Erythroblast (primary cell): Measurements from ENCODE around the gene TMPRSS4.

ENCODE experiments used
- DNase-seq, 2 experiments: peaks; one replicate each; lab custom pipeline; 2025; lab: John Stamatoyannopoulos, UW
- GATA1 ChIP-seq: IDR thresholded peaks from 2 replicates; pipeline ENCODE4 v1.6.1; 2011; ENCODE audit warnings: low read depth, mild to moderate bottlenecking, control low read depth, low read length, moderate library complexity
- POLR2A ChIP-seq: IDR thresholded peaks from 2 replicates; pipeline ENCODE4 v1.6.1; 2011; ENCODE audit warnings: mild to moderate bottlenecking, low read length

Gene TMPRSS4

DNA sequence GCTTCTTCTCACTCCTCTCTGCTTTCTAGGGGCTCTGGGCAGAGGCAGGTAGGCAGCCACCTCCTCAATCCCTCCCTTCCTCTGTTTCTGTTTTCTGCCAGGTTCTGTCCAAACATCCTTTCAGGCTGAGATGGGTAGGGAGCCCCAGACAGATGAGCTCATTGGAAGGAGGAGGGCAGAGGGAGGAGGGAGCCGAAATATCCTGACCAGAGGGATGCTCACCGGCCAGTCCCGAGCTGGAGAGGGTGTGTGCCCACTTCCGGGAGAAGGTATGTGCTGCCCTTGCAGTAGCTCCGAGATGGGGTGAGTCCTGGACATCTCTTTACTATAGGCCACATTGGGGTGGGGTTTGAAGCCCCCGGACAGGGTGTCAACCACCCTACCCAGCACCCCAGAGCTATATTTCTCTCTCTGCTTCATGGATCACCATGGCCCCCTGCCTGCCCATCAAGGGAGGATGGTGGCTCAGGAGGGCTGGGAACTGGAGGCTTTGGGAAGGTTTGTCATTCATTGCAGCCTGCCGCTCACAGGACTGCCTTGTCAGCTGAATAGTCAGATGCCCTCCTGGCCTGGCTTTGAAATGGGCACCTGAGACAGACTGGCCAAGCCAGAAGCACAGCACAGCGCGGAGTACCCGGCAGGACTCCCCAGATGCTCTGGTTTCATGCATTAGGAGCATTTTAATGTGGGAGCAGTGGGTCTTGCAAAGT, 80.5 kb downstream of the TMPRSS4 start:
- DNase-seq = no peak
- no peak for TF ChIP-seq GATA1
- TF ChIP-seq POLR2A = no peak

DNA sequence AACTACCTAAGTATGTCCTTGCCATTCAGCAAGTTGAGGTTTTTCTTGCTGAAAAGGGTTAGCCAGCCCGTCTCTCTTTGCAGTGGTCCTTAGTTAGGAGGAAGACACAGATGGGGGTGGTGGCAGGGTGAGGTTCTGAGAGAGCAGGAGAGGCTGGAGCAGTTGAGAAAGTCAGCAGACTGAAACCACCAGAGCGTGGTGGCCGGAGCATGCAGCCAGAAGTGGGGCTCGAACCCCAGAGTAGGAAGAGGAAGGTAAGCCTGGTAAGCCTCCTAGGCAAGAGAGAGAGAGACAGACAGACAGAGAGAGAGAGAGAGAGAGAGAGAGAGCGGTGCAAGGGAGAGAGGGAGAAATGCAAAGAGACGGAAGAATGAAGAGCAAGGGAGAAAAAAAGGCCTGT, 84.9 kb downstream of the TMPRSS4 start:
- TF ChIP-seq GATA1 (no peak), POLR2A (no peak)
- DNase-seq = no peak

DNA sequence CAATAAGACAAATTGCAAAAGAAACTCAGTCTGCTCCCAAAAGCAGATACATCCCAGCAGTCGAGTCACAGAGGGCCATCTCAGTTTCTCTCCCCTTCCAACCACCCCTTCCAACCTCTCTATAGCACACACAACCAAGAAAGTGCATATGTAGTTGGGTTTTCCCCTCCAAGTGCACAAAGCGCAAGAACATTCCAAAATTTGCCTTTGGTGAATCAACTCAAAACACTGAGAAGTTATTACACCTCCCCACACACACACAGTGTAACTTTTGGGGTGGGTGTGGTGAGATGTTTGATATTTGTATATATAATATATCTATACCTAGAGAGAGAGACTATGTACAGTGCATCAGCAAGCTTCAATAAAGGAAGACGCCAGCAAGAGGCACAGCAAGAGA, 86.0 kb downstream of the TMPRSS4 start:
- DNase-seq = no peak
- no peak for TF ChIP-seq GATA1
- no peak for TF ChIP-seq POLR2A

DNA sequence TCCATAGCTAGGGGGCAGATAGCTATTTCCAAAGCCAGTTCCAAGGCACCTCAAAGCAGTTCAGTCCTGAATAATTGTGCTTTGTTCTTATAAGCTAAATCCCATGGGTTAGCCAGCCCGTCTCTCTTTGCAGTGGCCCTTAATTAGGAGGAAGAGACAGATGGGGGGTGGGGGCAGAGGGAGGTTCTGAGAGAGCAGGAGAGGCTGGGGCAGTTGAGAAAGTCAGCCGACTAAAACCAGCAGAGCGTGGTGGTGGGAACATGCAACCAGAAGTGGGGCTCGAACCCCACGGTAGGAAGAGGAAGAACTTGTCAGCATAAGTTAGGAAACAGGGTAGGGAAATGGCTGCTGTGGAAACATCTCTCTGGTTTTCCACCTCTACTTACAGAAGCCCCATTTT, 86.6 kb downstream of the TMPRSS4 start:
- DNase-seq = no peak

DNA sequence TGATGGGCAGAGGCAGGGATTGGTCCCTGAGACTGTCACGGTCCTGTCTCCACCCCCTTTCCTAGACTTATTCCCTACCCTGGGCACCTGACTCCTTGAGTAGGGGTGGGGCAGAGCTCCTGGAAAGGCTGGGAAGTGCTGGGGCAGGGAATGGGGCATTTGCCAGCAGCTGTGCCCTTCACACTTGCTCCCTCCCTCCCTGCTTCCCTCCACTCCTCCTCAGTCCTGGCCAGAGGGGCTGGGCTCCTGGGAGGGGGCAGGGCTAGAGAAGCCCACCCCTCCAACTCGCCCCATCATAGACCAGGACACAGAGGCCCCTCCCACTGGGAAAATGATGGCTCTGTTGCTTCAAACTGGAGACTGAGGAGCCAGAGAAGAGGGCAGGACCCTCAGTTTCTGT, 88.0 kb downstream of the TMPRSS4 start:
- no peak for TF ChIP-seq POLR2A
- no peak for TF ChIP-seq GATA1
- DNase-seq = no peak

More for the DNA sequence above, 86.6 kb downstream of the TMPRSS4 start:
- TF ChIP-seq GATA1 = no peak
- no peak for TF ChIP-seq POLR2A

DNA sequence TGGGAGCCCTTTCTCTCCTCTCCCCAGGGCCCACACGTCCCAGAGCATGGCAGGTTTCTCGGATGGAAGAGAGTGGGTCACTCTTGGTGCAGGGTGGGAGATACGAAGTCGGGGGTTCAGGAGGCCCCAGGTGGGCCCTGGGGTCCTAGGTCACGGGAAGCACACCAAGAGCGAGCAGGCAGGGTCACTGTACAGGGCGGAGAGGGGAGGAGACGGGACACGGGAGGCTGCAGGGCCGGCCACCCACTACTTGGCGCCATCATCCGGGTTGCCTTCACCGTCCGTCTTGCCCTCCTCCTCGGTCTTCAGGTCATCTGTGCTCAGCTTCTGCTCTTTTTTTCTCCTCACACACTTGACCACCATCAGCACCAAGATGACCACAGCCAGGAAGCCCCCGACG, 89.8 kb downstream of the TMPRSS4 start:
- no peak for DNase-seq
- TF ChIP-seq POLR2A = no peak

DNA sequence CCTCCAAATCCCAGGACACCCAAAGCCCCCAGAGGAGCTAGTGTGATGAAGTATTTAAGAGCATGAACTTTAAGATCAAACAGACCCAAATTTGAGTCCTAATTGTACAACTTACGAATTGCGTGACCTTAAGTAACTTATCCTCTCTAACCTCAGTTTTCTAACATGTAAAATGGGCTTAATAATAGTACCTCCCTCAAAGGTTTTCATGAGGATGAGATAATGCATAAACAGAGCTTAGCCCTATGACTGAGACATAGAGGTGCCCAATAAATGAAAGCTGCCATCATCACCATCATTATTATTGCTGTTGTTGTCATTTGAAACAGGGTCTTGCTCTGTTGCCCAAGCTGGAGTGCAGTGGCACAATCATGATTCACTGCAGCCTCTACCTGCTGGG, 90.4 kb downstream of the TMPRSS4 start:
- DNase-seq = no peak
- no peak for TF ChIP-seq POLR2A
- TF ChIP-seq GATA1 = no peak

DNA sequence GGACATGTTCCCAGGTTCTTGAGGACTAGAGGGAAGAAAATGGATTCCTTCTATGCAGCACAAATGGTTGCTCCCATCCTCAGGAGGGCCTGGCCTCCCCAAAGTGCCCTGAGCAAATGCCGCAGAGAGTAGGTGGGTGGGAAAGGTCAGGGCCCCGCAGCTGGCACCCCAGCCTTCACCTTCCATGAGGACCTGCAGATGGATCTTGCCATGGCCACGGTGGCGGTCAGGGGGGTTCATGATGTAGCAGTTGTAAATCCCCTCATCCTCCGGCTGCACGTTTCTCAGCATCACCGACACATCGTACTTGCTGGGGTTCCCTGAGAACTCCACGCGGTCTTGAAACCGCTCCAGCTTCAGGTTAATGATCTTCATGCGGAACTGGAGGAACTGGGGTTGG, 91.0 kb downstream of the TMPRSS4 start:
- DNase-seq = no peak
- TF ChIP-seq POLR2A (no peak), GATA1 (no peak)

DNA sequence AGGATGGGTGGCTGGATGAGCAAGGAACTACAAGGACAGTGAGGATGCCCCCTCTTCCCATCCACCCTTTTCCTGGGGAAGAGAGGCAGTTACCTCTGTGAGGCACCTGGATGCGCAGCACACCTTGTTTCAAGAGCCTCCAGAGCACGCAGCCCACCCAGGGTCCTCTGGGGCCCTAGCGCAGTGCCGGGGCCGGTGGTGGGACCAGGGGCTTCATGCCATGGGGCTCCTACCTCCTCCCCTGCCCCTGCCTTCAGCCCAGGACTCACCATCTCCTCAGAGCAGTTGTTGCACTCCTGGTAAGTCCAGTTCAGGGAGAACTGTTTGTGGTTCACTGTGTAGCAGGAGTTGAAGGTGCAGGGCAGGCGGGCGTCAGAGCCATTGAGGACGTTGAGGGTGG, 91.4 kb downstream of the TMPRSS4 start:
- TF ChIP-seq GATA1 = no peak
- TF ChIP-seq POLR2A = no peak

DNA sequence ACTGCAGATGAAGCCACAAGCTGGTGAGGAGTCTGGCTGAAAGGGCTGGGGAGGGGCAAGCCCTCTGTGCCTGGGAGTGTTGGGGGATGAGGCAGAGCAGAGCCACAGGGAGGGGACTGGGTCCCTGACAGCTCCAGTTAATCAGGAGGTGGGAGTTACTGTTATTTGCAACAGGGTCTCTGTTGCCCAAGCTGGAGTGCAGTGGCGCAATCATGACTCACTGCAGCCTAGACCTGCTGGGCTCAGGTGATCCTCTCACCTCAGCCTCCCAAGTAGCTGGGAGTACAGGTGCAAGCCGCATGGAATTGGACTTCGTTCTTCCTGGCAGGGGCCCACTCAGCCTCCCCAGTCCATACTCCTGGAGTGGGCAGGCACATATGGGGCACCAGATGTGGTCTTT, 91.9 kb downstream of the TMPRSS4 start:
- TF ChIP-seq POLR2A = no peak
- TF ChIP-seq GATA1 = no peak
- DNase-seq = no peak

More for the DNA sequence above, 91.4 kb downstream of the TMPRSS4 start:
- no peak for DNase-seq

DNA sequence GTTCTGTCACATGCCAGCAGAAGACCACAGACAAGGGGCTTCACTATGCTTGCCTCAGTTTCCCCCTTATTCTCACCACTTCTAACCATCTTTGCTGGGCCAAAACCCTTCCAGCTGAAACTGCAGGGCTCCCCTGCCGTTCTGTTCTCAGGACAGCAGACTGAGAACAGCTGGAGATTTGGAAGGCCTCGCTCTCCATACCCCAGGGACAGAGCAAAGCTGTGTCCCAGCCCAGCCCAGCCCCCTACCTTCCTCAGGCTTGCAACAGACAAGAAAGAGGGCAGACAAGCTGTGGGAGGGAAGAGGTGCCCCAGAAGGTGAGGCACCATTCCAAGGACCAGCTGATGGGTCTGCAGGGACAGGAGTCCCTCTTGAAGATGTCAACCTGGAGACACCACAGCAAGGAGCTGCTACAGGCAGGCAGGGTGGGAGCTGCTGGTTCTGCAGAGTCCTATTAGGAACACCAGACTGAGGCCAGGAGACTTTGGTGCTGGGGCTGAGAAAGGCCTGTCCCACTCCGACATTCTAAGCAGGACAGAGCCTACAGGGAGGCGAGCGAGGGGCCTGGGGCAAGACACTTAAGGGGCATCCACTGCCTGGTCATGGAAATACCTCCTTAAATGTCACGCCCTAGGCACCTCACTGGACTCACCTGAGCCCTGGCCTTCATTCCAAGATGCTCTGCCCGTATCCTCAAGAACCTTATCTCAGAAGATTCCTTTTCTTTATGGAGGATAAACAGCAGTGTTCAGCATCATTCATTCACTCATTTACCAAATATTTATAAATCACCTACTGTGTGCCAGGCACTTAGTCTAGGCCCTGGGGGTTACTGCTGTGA, 92.6 kb downstream of the TMPRSS4 start:
- no peak for DNase-seq
- TF ChIP-seq POLR2A (no peak), GATA1 (no peak)

DNA sequence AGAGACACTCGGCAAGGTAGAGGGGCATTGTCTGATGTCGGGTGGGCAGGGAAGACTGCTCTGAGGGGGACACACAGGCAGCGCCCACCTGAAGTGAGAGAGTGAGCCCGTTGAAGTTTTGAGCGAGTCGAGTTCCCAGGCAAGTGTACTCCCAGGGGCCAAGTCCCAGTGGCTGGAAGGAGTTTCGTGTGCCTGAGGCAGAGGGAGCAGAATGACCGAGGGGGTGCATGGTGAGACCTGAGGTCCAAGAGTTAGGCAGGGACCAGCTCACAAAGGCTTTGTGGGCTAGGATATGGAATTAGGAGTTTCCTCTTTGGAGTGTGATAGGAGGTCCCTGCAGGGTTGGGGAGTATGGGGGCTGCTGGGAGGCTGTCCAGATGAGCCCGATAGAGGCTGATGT, 93.4 kb downstream of the TMPRSS4 start:
- no peak for DNase-seq
- no peak for TF ChIP-seq POLR2A
- TF ChIP-seq GATA1 = no peak

DNA sequence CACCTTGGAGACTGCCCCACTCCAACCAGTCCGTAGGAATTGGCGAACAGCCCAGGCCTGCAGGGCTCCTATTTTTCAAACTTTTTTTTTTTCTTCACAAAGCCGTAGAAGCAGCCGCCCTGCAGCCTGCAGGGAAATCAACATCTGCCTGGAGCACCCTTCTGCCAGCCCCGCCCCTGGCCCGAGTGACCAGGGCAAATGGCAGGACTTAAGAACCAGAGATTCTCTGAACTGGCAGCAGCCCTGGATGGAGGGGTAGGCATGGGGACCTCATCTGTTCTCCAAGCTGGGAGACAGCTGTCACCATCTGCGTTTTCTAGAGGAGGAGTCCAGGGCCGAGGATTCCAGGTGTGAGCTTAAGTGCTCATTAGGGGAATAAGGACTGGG, 94.0 kb downstream of the TMPRSS4 start:
- DNase-seq = no peak
- TF ChIP-seq POLR2A (no peak), GATA1 (no peak)
